ENCODE measurements around the gene SND1. TPM values are rescaled to one million over a fixed set of nuclear protein-coding genes. Genes with fewer than 3 reads are reported as not detected.
A peak's percentile ranks its signal among the peaks of the same experiment; 100 is the strongest.

Gene SND1
- total and polyA plus RNA-seq, 2 donors (not counting 1 experiment from before 2014, with no cell fraction given): 44.4 to 165 TPM

GRCh38 chr7:128108129-128108528, 456.1 kb downstream of the SND1 start:
- 67% methylated on average over 1 of the region's 7 CpGs for WGBS (ENCODE audit: insufficient coverage)
- Histone ChIP-seq H3K79me2 (ENCODE audit: control insufficient read depth, insufficient read depth, low read length) (peaks cover 10% of the 10 kb centered on the region), H3K9me3 (ENCODE audit: control extremely low read depth in 1 of 3, control insufficient read depth in 2 of 3, insufficient read depth in 1 of 3, low read length in 2 of 3) (no peaks in the 10 kb centered on the region), H3K36me3 (replicated peaks in 1 of 2; ENCODE audit: control extremely low read depth in 1 of 2, control insufficient read depth in 1 of 2, extremely low read depth in 1 of 2, insufficient read depth in 2 of 2, low read length in 1 of 2) (no peaks in the 10 kb centered on the region), H3K27me3 (replicated peaks in 1 of 4; ENCODE audit: control extremely low read depth in 1 of 4, control insufficient read depth in 3 of 4, insufficient read depth in 4 of 4, low read length in 3 of 4) (no peaks in the 10 kb centered on the region), H3K4me3 (ENCODE audit: control extremely low read depth in 1 of 5, extremely low read depth in 1 of 5, insufficient read depth in 1 of 5, low read depth in 2 of 5, low read length in 4 of 5) (peak overlapping the region in 1 of 5 experiments; percentile 27), H2AFZ (ENCODE audit: insufficient read depth, low read depth, low read length, poor library complexity, severe bottlenecking) (no peak overlapping the region), H3K9ac (ENCODE audit: low read length) (no peak overlapping the region), H3K27ac (ENCODE audit: low read length in 2 of 2) (peak overlapping the region; percentile 78 to 89), H3K4me1 (ENCODE audit: control insufficient read depth in 2 of 2, insufficient read depth in 2 of 2, low read length in 2 of 2) (peaks cover 81 to 95% of the 10 kb centered on the region in 2 donors), H4K20me1 (ENCODE audit: control insufficient read depth, insufficient read depth, low read length, poor library complexity, severe bottlenecking) (no peaks in the 10 kb centered on the region), H3K4me2 (replicated peaks; ENCODE audit: low read depth, low read length, poor library complexity, severe bottlenecking) (peak overlapping the region; percentile 59)
- ChIA-PET POLR2A (interaction anchor here (0.6 to 1.3 kb wide), 2 partner anchors 10 kb away, joined by 3 to 4 read pairs; no protein-coding TSS in a partner anchor), CTCF (interaction anchor here (2.0 to 3.5 kb wide), 2 partner anchors 27 to 101 kb away, joined by 18 to 19 read pairs; no protein-coding TSS in a partner anchor)
- TF ChIP-seq EZH2 (IDR thresholded peaks at IDR 0.05; ENCODE audit: borderline replicate concordance, insufficient read depth, low read depth, low read length, poor library complexity, severe bottlenecking): no peak
- no peak for TF ChIP-seq CTCF (IDR thresholded peaks at IDR 0.05)
- intact Hi-C loops (cut with micrococcal nuclease): loop anchor here (2.0 kb wide), 3 partner anchors 27 to 519 kb away; partner anchors contain the start of gene ARF5
- no peak for DNase-seq
- Mint-ChIP-seq H3K9me3 (ENCODE audit: insufficient read depth) (no peaks in the 10 kb centered on the region), H3K27ac (peak overlapping the region; percentile 90), H3K4me3 (peak overlapping the region; percentile 77), H3K27me3 (no peaks in the 10 kb centered on the region), H3K4me1 (peaks cover 81% of the 10 kb centered on the region)
- ATAC-seq (ENCODE audit: low read depth): no peak

Measured in B cell (primary cell).